PFSK-1 (cell line): ENCODE measurements around the gene VILL.

Experiments used
- FOXP2 ChIP-seq: optimal IDR thresholded peaks from 2 replicates; pipeline ENCODE3; 2011; ENCODE audit warnings: borderline replicate concordance, control low read depth, inconsistent platforms; ENCODE audit not compliant: insufficient read depth; ENCODE audit errors: extremely low read length, extremely low read depth
- POLR2AphosphoS5 ChIP-seq: IDR thresholded peaks from 2 replicates; pipeline ENCODE4 v1.6.1; 2012; ENCODE audit warnings: low read depth, mild to moderate bottlenecking, control low read depth, low read length, moderate library complexity
- SIN3A ChIP-seq: IDR thresholded peaks from 2 replicates; pipeline ENCODE4 v1.6.1; 2012; ENCODE audit warnings: mild to moderate bottlenecking, low read length, moderate library complexity, borderline replicate concordance; ENCODE audit not compliant: insufficient read depth
- TAF1 ChIP-seq: IDR thresholded peaks from 2 replicates; pipeline ENCODE4 v1.6.1; 2012; ENCODE audit warnings: low read length, control low read depth, borderline replicate concordance; ENCODE audit not compliant: insufficient read depth
- TF ChIP-seq, protein P1 (sequence below), 2 experiments: IDR thresholded peaks; 2 replicates each; pipeline versions ENCODE4 v1.6.1 to v1.8.0; 2011 to 2012; ENCODE audit warnings: low read depth in 2 of 2, low read length in 2 of 2, control low read depth in 1 of 2, inconsistent platforms in 1 of 2, mild to moderate bottlenecking in 1 of 2, moderate library complexity in 1 of 2; ENCODE audit not compliant: insufficient read depth in 1 of 2

DNA sequence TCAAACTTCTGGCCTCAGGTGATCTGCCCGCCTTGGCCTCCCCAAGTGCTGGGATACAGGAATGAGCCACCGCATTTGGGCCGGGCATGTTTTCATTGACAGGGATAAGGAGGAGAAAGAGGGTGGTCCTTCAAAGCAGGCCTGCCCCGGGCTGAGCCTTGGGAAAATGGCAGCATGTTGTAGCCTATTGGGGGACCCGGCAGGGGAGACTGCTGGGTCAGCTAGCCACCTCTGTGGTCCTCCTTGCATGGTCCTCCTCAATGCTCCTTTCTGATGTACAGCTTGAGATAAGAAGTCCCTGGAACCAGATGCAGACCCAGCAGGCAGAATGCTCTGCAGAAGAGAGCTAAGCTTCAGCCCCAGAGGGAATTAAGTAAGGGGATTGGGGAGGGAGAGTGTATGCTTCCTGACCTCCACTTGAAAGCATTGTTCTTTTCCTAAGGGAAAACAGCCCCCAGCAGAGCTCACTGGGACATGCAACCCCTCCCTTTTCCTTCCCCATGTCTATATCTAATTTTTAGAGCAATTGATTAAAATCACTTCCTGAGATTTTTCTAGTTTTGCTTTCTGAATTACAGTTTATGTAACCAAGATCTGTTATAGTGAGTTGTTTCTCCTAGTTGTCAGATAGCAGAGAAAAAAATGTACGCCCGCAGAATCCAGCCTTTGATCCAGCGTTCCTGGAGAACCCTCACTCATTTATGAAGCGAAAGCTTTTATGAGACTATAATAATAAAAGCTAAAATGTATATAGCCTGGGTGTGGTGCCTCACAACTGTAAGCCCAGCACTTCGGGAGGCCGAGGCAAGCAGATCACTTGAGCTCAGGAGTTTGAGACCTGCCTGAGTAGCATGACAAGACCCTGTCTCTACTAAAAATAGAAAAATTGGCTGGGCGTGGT is 48.7 kb upstream of the VILL start:
- TF ChIP-seq TAF1 (no peak), POLR2AphosphoS5 (no peak), SIN3A (no peak), FOXP2 (no peak)
- TF ChIP-seq, protein P1, sequence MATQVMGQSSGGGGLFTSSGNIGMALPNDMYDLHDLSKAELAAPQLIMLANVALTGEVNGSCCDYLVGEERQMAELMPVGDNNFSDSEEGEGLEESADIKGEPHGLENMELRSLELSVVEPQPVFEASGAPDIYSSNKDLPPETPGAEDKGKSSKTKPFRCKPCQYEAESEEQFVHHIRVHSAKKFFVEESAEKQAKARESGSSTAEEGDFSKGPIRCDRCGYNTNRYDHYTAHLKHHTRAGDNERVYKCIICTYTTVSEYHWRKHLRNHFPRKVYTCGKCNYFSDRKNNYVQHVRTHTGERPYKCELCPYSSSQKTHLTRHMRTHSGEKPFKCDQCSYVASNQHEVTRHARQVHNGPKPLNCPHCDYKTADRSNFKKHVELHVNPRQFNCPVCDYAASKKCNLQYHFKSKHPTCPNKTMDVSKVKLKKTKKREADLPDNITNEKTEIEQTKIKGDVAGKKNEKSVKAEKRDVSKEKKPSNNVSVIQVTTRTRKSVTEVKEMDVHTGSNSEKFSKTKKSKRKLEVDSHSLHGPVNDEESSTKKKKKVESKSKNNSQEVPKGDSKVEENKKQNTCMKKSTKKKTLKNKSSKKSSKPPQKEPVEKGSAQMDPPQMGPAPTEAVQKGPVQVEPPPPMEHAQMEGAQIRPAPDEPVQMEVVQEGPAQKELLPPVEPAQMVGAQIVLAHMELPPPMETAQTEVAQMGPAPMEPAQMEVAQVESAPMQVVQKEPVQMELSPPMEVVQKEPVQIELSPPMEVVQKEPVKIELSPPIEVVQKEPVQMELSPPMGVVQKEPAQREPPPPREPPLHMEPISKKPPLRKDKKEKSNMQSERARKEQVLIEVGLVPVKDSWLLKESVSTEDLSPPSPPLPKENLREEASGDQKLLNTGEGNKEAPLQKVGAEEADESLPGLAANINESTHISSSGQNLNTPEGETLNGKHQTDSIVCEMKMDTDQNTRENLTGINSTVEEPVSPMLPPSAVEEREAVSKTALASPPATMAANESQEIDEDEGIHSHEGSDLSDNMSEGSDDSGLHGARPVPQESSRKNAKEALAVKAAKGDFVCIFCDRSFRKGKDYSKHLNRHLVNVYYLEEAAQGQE (IDR thresholded peaks at IDR 0.05; ENCODE audit: insufficient read depth in 1 of 2, low read depth in 2 of 2, low read length in 2 of 2): no peak
